Measurements from ENCODE around the gene UVSSA. TPM values are rescaled to one million over a fixed set of nuclear protein-coding genes. Genes with fewer than 3 reads are reported as not detected.
A peak's percentile ranks its signal among the peaks of the same experiment; 100 is the strongest.

UVSSA gene
- total and polyA plus RNA-seq, 9 of the 15 experiments (the other 6 are each of a cell fraction or from before 2014, with no cell fraction given), result 0.21 to 14.6 (median 3.3) TPM

- FAIRE-seq (peak; percentile 70), DNase-seq (ENCODE audit: extremely low read depth in 1 of 4, low spot score in 3 of 4) (peak; percentile 84 to 91 (median 88)), ATAC-seq (peak; percentile 94)
- Histone ChIP-seq H3K9me3 (replicated peaks; ENCODE audit: control insufficient read depth, insufficient read depth, low read depth, low read length) (no peaks in the 10 kb centered on the region; the same call in 1 of the 2 replicates), H3K4me3 (no peak overlapping the region), H4K20me1 (replicated peaks; ENCODE audit: control insufficient read depth, insufficient read depth, low read length) (no peaks in the 10 kb centered on the region), H2AFZ (ENCODE audit: low read depth, low read length) (no peak overlapping the region), H3K27ac (ENCODE audit: extremely low read depth, low read depth, low read length) (no peak overlapping the region), H3K36me3 (ENCODE audit: control insufficient read depth, insufficient read depth, low read length) (no peaks in the 10 kb centered on the region), H3K4me2 (ENCODE audit: insufficient read depth, low read length) (no peak overlapping the region), H3K4me1 (replicated peaks in 1 of 2; ENCODE audit: control insufficient read depth in 2 of 2, insufficient read depth in 2 of 2, low read length in 2 of 2) (peaks cover 6 to 35% of the 10 kb centered on the region in 2 experiments; a peak in 3 of 5 replicates), H3K79me2 (ENCODE audit: control insufficient read depth, insufficient read depth, low read length) (no peaks in the 10 kb centered on the region), H3K9me1 (ENCODE audit: control insufficient read depth, insufficient read depth, low read length) (peaks cover 2% of the 10 kb centered on the region), H3K9ac (ENCODE audit: insufficient read depth in 1 of 2, low read depth in 2 of 2, low read length in 2 of 2) (no peak overlapping the region), H3K27me3 (ENCODE audit: control insufficient read depth in 2 of 2, insufficient read depth in 2 of 2, low read length in 2 of 2) (no peaks in the 10 kb centered on the region; a peak in 1 of 5 replicates)
- intact Hi-C loops (cut with micrococcal nuclease), result no loop called here
- BruUV-seq (replicated peaks), result no TSS peak
- ChIA-PET POLR2A (interaction anchor here (0.6 to 1.0 kb wide), 3 partner anchors 37 to 423 kb away, joined by 3 to 5 read pairs (median 3); no protein-coding TSS in a partner anchor), CTCF (ENCODE audit: low intra/inter-chr PET ratio) (no interaction called here)
- 10% methylated on average over 46 of the region's 48 CpGs for WGBS (ENCODE audit: insufficient coverage, low coverage, missing lambda C conversion rate)
- in situ Hi-C loops (cut with MboI), result loop anchor here (5.0 kb wide), 1 partner anchor 52 kb away; no protein-coding TSS in a partner anchor
- TF ChIP-seq TCF15 (CRISPR knock-in tag; IDR thresholded peaks at IDR 0.05), result 0 out of 2 replicates have a peak, but pooled peaks have one; percentile 50
- TF ChIP-seq ZNF140 (CRISPR knock-in tag; IDR thresholded peaks at IDR 0.05), result peak; percentile 37; the same call in 1 of the 2 replicates
- peak; percentile 81 for TF ChIP-seq SAFB (IDR thresholded peaks at IDR 0.05; ENCODE audit: borderline replicate concordance, low read depth, low read length)
- peak; percentile 88 for TF ChIP-seq PCBP1 (IDR thresholded peaks at IDR 0.05; ENCODE audit: low read depth, low read length, poor library complexity, severe bottlenecking)
- peak; percentile 62; the same call in 1 of the 2 replicates for TF ChIP-seq KLF6 (CRISPR knock-in tag; IDR thresholded peaks at IDR 0.05; ENCODE audit: borderline replicate concordance)
- TF ChIP-seq JUNB (CRISPR knock-in tag; conservative IDR thresholded peaks at IDR 0.05), result no peak
- TF ChIP-seq ZBTB1 (CRISPR knock-in tag; IDR thresholded peaks at IDR 0.05; ENCODE audit: borderline replicate concordance, low read depth), result peak; percentile 98
- TF ChIP-seq ZBTB8A (IDR thresholded peaks at IDR 0.05; ENCODE audit: partially characterized antibody), result no peak
- TF ChIP-seq MITF (IDR thresholded peaks at IDR 0.05), result no peak
- TF ChIP-seq MBD2 (IDR thresholded peaks at IDR 0.05; ENCODE audit: borderline replicate concordance, low read depth), result no peak
- peak; percentile 100 for TF ChIP-seq ARID4B (CRISPR knock-in tag; IDR thresholded peaks at IDR 0.05)
- TF ChIP-seq ZC3H8 (IDR thresholded peaks at IDR 0.05), result no peak
- TF ChIP-seq ESRRB (CRISPR knock-in tag; IDR thresholded peaks at IDR 0.05; ENCODE audit: borderline replicate concordance), result no peak
Observed at GRCh38 chr4:1410491-1411325, 63.7 kb downstream of the UVSSA start.

Data from K562 (cell line).